Parathyroid adenoma (tissue), 2 donors: ENCODE results near the gene ARHGEF2.
A peak's percentile ranks its signal among the peaks of the same experiment; 100 is the strongest.

ENCODE experiments used
- H2AFZ ChIP-seq: fragments of 300-600 bp; sonication (generic); one replicate; pipeline ENCODE4 v1.7.0; 2017; ENCODE audit warnings: antibody characterized with exemption, mild to moderate bottlenecking
- H3K27ac ChIP-seq: fragments of 300-600 bp; sonication (generic); one replicate; pipeline ENCODE4 v1.7.0; 2017
- H3K27me3 ChIP-seq: fragments of 300-600 bp; sonication (generic); one replicate; pipeline ENCODE4 v1.7.0; 2017; ENCODE audit warnings: low read length; ENCODE audit not compliant: control insufficient read depth, insufficient read depth
- H3K36me3 ChIP-seq: fragments of 300-600 bp; sonication (generic); one replicate; pipeline ENCODE4 v1.7.0; 2017; ENCODE audit warnings: low read length; ENCODE audit not compliant: control insufficient read depth, insufficient read depth
- H3K4me1 ChIP-seq: fragments of 300-600 bp; sonication (generic); one replicate; pipeline ENCODE4 v1.7.0; 2017; ENCODE audit warnings: control low read depth
- H3K4me2 ChIP-seq: fragments of 300-600 bp; sonication (generic); one replicate; pipeline ENCODE4 v1.7.0; 2017; ENCODE audit warnings: low read length
- H3K4me3 ChIP-seq: fragments of 300-600 bp; sonication (generic); one replicate; pipeline ENCODE4 v1.7.0; 2017; ENCODE audit warnings: low read depth, low read length
- H3K79me2 ChIP-seq: fragments of 300-600 bp; sonication (generic); one replicate; pipeline ENCODE4 v1.7.0; 2017; ENCODE audit warnings: control low read depth
- H3K9ac ChIP-seq: fragments of 300-600 bp; sonication (generic); one replicate; pipeline ENCODE4 v1.7.0; 2017; ENCODE audit warnings: mild to moderate bottlenecking
- H3K9me3 ChIP-seq: fragments of 300-600 bp; sonication (generic); one replicate; pipeline ENCODE4 v1.7.0; 2017; ENCODE audit warnings: low read length; ENCODE audit not compliant: control insufficient read depth
- CTCF ChIP-seq: fragments of 300-600 bp; sonication (generic); IDR thresholded peaks from one replicate; pipeline ENCODE4 v1.7.0; 2017; ENCODE audit warnings: antibody characterized with exemption, mild to moderate bottlenecking
- donor health status: primary hyperparathyroidism.

ARHGEF2 gene

GRCh38 chr1:155984341-155984740 is 6.0 kb upstream of the ARHGEF2 start:
- peak overlapping the region; percentile 61 for H2AFZ ChIP-seq
- no peaks in the 10 kb centered on the region for H3K79me2 ChIP-seq
- no peaks in the 10 kb centered on the region for H3K36me3 ChIP-seq
- no peaks in the 10 kb centered on the region for H3K9me3 ChIP-seq
- H3K4me3 ChIP-seq = peak overlapping the region; percentile 19
- no peak for TF ChIP-seq CTCF
- H3K4me1 ChIP-seq = peaks cover 26% of the 10 kb centered on the region
- H3K27ac ChIP-seq = peak overlapping the region; percentile 60
- peak overlapping the region; percentile 64 for H3K4me2 ChIP-seq
- H3K9ac ChIP-seq = no peak overlapping the region
- no peaks in the 10 kb centered on the region for H3K27me3 ChIP-seq

- Histone ChIP-seq H3K79me2 (no peaks in the 10 kb centered on the region), H3K4me3 (no peak overlapping the region), H2AFZ (peak overlapping the region; percentile 61), H3K36me3 (no peaks in the 10 kb centered on the region), H3K4me1 (peaks cover 26% of the 10 kb centered on the region), H3K27ac (peak overlapping the region; percentile 60), H3K27me3 (no peaks in the 10 kb centered on the region), H3K4me2 (peak overlapping the region; percentile 64), H3K9ac (no peak overlapping the region), H3K9me3 (no peaks in the 10 kb centered on the region)
- TF ChIP-seq CTCF = no peak
Observed at GRCh38 chr1:155983191-155984024, 5.1 kb upstream of the ARHGEF2 start.

DNA sequence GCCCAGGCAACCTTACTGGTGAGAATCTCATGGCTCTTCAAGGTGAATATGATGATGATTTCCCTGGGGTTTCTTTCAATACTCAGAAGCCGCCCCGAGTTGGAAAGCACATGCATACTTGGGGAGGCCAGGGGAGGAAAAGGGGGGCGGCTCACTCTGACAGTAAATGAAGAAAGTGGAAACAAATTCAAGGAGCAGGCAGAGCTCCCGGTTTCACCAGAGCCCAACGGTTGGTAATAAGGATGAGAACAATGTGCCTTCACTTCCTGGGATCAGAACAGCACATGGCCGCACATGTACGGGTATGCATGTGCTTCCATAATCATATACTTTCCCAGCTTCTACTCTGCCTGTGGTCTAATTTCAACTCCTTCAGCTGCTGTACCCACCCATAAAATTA is 3.8 kb upstream of the ARHGEF2 start:
- Histone ChIP-seq H3K4me1 (peaks cover 26% of the 10 kb centered on the region), H3K4me3 (no peak overlapping the region), H3K4me2 (no peak overlapping the region), H3K9me3 (no peaks in the 10 kb centered on the region), H2AFZ (no peak overlapping the region), H3K27ac (no peak overlapping the region), H3K9ac (no peak overlapping the region), H3K36me3 (no peaks in the 10 kb centered on the region), H3K27me3 (no peaks in the 10 kb centered on the region), H3K79me2 (no peaks in the 10 kb centered on the region)
- TF ChIP-seq CTCF = no peak

DNA sequence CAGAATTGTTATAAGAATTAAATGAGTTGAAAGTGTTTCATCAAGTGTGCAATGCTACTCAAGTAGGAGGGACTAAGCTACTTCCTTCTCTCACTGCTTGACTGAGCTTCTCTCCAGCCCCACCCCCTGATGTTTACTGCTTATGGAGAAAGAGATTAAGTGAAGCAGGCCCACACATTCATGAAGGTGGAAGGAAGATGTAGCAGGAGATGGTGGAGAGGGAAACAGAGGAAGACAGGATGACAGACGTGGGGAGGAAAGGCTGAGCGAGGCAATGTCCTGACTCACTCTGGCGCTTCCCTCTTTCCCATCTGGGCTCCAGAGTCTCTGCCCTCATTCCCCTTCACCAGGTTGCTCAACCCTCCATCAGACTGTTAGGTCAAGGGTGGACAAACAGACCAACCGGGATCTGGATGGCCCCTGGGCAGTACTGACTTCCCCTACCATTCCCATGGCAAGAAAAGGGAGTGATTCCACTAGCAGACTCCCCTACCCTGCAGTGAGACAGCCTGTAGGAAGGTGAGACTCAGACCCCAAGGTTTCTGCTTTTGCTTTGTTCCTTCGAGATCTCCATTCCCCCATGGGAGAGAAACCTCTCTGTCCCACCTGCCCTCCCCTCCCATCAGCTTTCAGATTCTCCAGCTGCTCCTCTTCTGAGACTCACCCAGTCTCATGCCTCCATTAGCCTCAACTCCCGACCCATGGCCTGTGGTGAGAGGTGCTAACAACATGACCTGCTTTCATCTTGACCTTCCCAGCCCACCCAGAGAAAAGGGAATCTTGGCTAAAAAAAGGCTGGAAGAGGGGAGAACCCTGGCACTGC is 3.1 kb upstream of the ARHGEF2 start:
- no peaks in the 10 kb centered on the region for H3K79me2 ChIP-seq
- no peaks in the 10 kb centered on the region for H3K36me3 ChIP-seq
- no peak overlapping the region for H2AFZ ChIP-seq
- peaks cover 26% of the 10 kb centered on the region for H3K4me1 ChIP-seq
- no peak for TF ChIP-seq CTCF
- peak overlapping the region; percentile 15 for H3K27ac ChIP-seq
- H3K4me3 ChIP-seq = no peak overlapping the region
- no peak overlapping the region for H3K9ac ChIP-seq
- H3K4me2 ChIP-seq = peak overlapping the region; percentile 25
- H3K9me3 ChIP-seq = no peaks in the 10 kb centered on the region
- no peaks in the 10 kb centered on the region for H3K27me3 ChIP-seq
